ENCODE measurements around the gene PDE6B. TPM values are rescaled to one million over a fixed set of nuclear protein-coding genes. Genes with fewer than 3 reads are reported as not detected.
A peak's percentile ranks its signal among the peaks of the same experiment; 100 is the strongest.

Gene PDE6B
- total RNA-seq, 5 donors from 2014 or later (not counting 1 experiment from before 2014, with no cell fraction given), result 14.2 to 21.7 (median 19.8) TPM

- Mint-ChIP-seq H3K36me3 (no peaks in the 10 kb centered on the region), H3K4me3 (no peak overlapping the region), H3K4me1 (peaks cover 6 to 8% (median 8%) of the 10 kb centered on the region in 3 donors), H3K27ac (no peak overlapping the region), H3K27me3 (peaks cover 37 to 44% of the 10 kb centered on the region in 2 donors), H3K9me3 (no peaks in the 10 kb centered on the region)
- 65% methylated on average over 7 of the region's 11 CpGs for WGBS (ENCODE audit: insufficient coverage)
- H3K27ac ChIP-seq (ENCODE audit: low read length), result no peak overlapping the region
- H3K36me3 ChIP-seq (ENCODE audit: control insufficient read depth in 2 of 2, extremely low read depth in 1 of 2, insufficient read depth in 1 of 2, low read length in 1 of 2), result no peaks in the 10 kb centered on the region
- no peaks in the 10 kb centered on the region for H3K9me3 ChIP-seq
- ChIA-PET CTCF (no interaction called here), POLR2A (interaction anchor here in 1 of 2 donors (0.6 kb wide), 1 partner anchor 520 kb away, joined by 3 read pairs; no protein-coding TSS in a partner anchor)
- ATAC-seq (replicated peaks in 1 of 4) (no peak), DNase-seq (no peak)
- H3K4me1 ChIP-seq (ENCODE audit: control insufficient read depth in 1 of 2, extremely low read depth in 1 of 2, insufficient read depth in 2 of 2, low read length in 2 of 2), result peaks cover 0 to 5% of the 10 kb centered on the region in 2 experiments
- H3K27me3 ChIP-seq (replicated peaks in 1 of 2; ENCODE audit: control insufficient read depth in 2 of 2, extremely low read depth in 1 of 2, insufficient read depth in 2 of 2, low read length in 1 of 2), result peaks cover 0 to 42% of the 10 kb centered on the region in 2 experiments
- no peak overlapping the region for H3K4me3 ChIP-seq (ENCODE audit: control insufficient read depth in 1 of 2, extremely low read depth in 1 of 2, low read length in 1 of 2)
Measured at GRCh38 chr4:600850-601515, 24.4 kb upstream of the PDE6B start.

- ATAC-seq (replicated peaks in 1 of 4), result no peak
Measured at GRCh38 chr4:601612-602558, 23.5 kb upstream of the PDE6B start.

GRCh38 chr4:602559-602942, 22.8 kb upstream of the PDE6B start:
- Mint-ChIP-seq H3K4me3 (no peak overlapping the region), H3K36me3 (no peaks in the 10 kb centered on the region), H3K4me1 (peaks cover 6 to 8% (median 8%) of the 10 kb centered on the region in 3 donors), H3K9me3 (no peaks in the 10 kb centered on the region), H3K27me3 (peaks cover 27 to 39% of the 10 kb centered on the region in 2 donors), H3K27ac (no peak overlapping the region)
- DNase-seq (peak in 30 of 35 experiments; percentile 10 to 57 (median 30)), ATAC-seq (replicated peaks in 1 of 4) (peak in 2 of 4 experiments; percentile 43 to 55)
- 29% methylated on average over 5 of the region's 8 CpGs for WGBS (ENCODE audit: insufficient coverage)
- Histone ChIP-seq H3K27ac (ENCODE audit: low read length) (no peak overlapping the region), H3K27me3 (replicated peaks in 1 of 2; ENCODE audit: control insufficient read depth in 2 of 2, extremely low read depth in 1 of 2, insufficient read depth in 2 of 2, low read length in 1 of 2) (peaks cover 0 to 48% of the 10 kb centered on the region in 2 experiments), H3K4me3 (ENCODE audit: control insufficient read depth in 1 of 2, extremely low read depth in 1 of 2, low read length in 1 of 2) (no peak overlapping the region), H3K36me3 (ENCODE audit: control insufficient read depth in 2 of 2, extremely low read depth in 1 of 2, insufficient read depth in 1 of 2, low read length in 1 of 2) (no peaks in the 10 kb centered on the region), H3K9me3 (no peaks in the 10 kb centered on the region), H3K4me1 (ENCODE audit: control insufficient read depth in 1 of 2, extremely low read depth in 1 of 2, insufficient read depth in 2 of 2, low read length in 2 of 2) (peaks cover 0 to 5% of the 10 kb centered on the region in 2 experiments)
- CTCF ChIA-PET, result no interaction called here
- POLR2A ChIA-PET, result no interaction called here

More at GRCh38 chr4:601612-602558, 23.5 kb upstream of the PDE6B start:
- Histone ChIP-seq H3K9me3 (no peaks in the 10 kb centered on the region), H3K27ac (ENCODE audit: low read length) (no peak overlapping the region), H3K36me3 (ENCODE audit: control insufficient read depth in 2 of 2, extremely low read depth in 1 of 2, insufficient read depth in 1 of 2, low read length in 1 of 2) (no peaks in the 10 kb centered on the region), H3K27me3 (replicated peaks in 1 of 2; ENCODE audit: control insufficient read depth in 2 of 2, extremely low read depth in 1 of 2, insufficient read depth in 2 of 2, low read length in 1 of 2) (peaks cover 0 to 47% of the 10 kb centered on the region in 2 experiments), H3K4me3 (ENCODE audit: control insufficient read depth in 1 of 2, extremely low read depth in 1 of 2, low read length in 1 of 2) (no peak overlapping the region), H3K4me1 (ENCODE audit: control insufficient read depth in 1 of 2, extremely low read depth in 1 of 2, insufficient read depth in 2 of 2, low read length in 2 of 2) (peaks cover 0 to 5% of the 10 kb centered on the region in 2 experiments)
- POLR2A ChIA-PET, result interaction anchor here in 1 of 2 donors (0.6 kb wide), 1 partner anchor 519 kb away, joined by 3 read pairs; no protein-coding TSS in a partner anchor
- no peak overlapping the region for H3K4me3 Mint-ChIP-seq
- H3K27ac Mint-ChIP-seq, result no peak overlapping the region
- 86% methylated on average over 21 of the region's 24 CpGs for WGBS (ENCODE audit: insufficient coverage)
- no peak for DNase-seq
- H3K36me3 Mint-ChIP-seq, result no peaks in the 10 kb centered on the region
- no peaks in the 10 kb centered on the region for H3K9me3 Mint-ChIP-seq
- H3K4me1 Mint-ChIP-seq, result peaks cover 6 to 8% (median 8%) of the 10 kb centered on the region in 3 donors
- H3K27me3 Mint-ChIP-seq, result peaks cover 32 to 41% of the 10 kb centered on the region in 2 donors
- CTCF ChIA-PET, result no interaction called here

DNA sequence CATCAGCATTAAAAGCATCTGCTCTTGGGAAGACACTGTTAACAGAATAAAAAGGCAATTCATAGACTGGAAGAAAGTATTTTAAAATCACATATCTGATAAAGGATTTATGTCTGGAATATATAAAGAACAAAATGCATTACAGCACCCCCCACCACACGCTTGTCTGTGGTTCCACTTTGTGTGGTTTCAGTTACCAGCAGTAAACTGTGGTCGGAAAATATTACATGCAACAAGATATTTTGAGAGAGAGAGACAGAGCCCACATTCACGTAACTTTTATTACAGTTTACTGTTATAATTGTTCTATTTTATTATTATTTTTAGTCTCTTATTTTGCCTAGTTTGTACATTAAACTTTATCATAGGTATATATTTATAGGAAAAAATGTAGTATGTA, 21.2 kb upstream of the PDE6B start:
- H3K4me3 ChIP-seq (ENCODE audit: control insufficient read depth in 1 of 2, extremely low read depth in 1 of 2, low read length in 1 of 2), result no peak overlapping the region
- WGBS (ENCODE audit: insufficient coverage), result no CpG with 5 or more reads among the region's 3 CpGs
- H3K27me3 Mint-ChIP-seq, result peaks cover 22 to 40% of the 10 kb centered on the region in 2 donors
- H3K27ac Mint-ChIP-seq, result no peak overlapping the region
- no peak for ATAC-seq (replicated peaks in 1 of 4)
- H3K4me1 ChIP-seq (ENCODE audit: control insufficient read depth in 1 of 2, extremely low read depth in 1 of 2, insufficient read depth in 2 of 2, low read length in 2 of 2), result peaks cover 0 to 5% of the 10 kb centered on the region in 2 experiments
- ChIA-PET CTCF (no interaction called here), POLR2A (no interaction called here)
- peak in 2 of 35 experiments; percentile 1 to 10 for DNase-seq
- no peaks in the 10 kb centered on the region for H3K9me3 Mint-ChIP-seq
- peaks cover 0 to 54% of the 10 kb centered on the region in 2 experiments for H3K27me3 ChIP-seq (replicated peaks in 1 of 2; ENCODE audit: control insufficient read depth in 2 of 2, extremely low read depth in 1 of 2, insufficient read depth in 2 of 2, low read length in 1 of 2)
- H3K4me3 Mint-ChIP-seq, result no peak overlapping the region
- no peak overlapping the region for H3K27ac ChIP-seq (ENCODE audit: low read length)
- no peaks in the 10 kb centered on the region for H3K36me3 ChIP-seq (ENCODE audit: control insufficient read depth in 2 of 2, extremely low read depth in 1 of 2, insufficient read depth in 1 of 2, low read length in 1 of 2)
- peaks cover 6 to 8% (median 8%) of the 10 kb centered on the region in 3 donors for H3K4me1 Mint-ChIP-seq
- no peaks in the 10 kb centered on the region for H3K36me3 Mint-ChIP-seq
- no peaks in the 10 kb centered on the region for H3K9me3 ChIP-seq

GRCh38 chr4:605702-606425, 19.5 kb upstream of the PDE6B start:
- CTCF ChIA-PET, result no interaction called here
- Histone ChIP-seq H3K4me3 (ENCODE audit: control insufficient read depth in 1 of 2, extremely low read depth in 1 of 2, low read length in 1 of 2) (no peak overlapping the region), H3K9me3 (no peaks in the 10 kb centered on the region), H3K36me3 (ENCODE audit: control insufficient read depth in 2 of 2, extremely low read depth in 1 of 2, insufficient read depth in 1 of 2, low read length in 1 of 2) (no peaks in the 10 kb centered on the region), H3K27ac (ENCODE audit: low read length) (no peak overlapping the region), H3K27me3 (replicated peaks in 1 of 2; ENCODE audit: control insufficient read depth in 2 of 2, extremely low read depth in 1 of 2, insufficient read depth in 2 of 2, low read length in 1 of 2) (peaks cover 0 to 50% of the 10 kb centered on the region in 2 experiments), H3K4me1 (ENCODE audit: control insufficient read depth in 1 of 2, extremely low read depth in 1 of 2, insufficient read depth in 2 of 2, low read length in 2 of 2) (peaks cover 0 to 5% of the 10 kb centered on the region in 2 experiments)
- 89% methylated on average over 11 of the region's 17 CpGs for whole genome bisulfite sequencing (ENCODE audit: insufficient coverage)
- Mint-ChIP-seq H3K36me3 (no peaks in the 10 kb centered on the region), H3K4me1 (peaks cover 6 to 8% (median 8%) of the 10 kb centered on the region in 3 donors), H3K27ac (no peak overlapping the region), H3K9me3 (no peaks in the 10 kb centered on the region), H3K4me3 (no peak overlapping the region), H3K27me3 (peaks cover 21 to 38% of the 10 kb centered on the region in 2 donors)
- no peak for DNase-seq
- POLR2A ChIA-PET, result no interaction called here
- ATAC-seq (replicated peaks in 1 of 4), result no peak

DNA sequence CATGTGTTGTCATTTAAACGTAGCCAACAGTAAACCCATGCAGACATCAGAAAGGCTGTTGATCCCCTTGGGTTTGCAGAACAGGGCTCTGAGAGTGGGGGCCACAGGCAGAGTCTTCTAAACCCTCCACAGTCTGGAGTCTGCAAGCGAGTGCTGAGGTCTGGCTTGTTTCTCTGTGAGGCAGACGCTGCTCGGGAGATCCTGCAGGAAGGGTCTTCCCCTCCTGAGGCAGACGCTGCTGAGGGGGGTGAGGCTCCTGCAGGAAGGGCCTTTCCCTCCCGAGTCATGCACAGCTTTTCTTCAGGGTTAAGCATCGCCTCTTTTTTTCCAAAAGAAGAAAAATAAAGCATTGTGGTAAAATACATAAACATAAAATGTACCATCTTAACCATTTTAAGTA, 17.1 kb upstream of the PDE6B start:
- no peaks in the 10 kb centered on the region for H3K36me3 ChIP-seq (ENCODE audit: control insufficient read depth in 2 of 2, extremely low read depth in 1 of 2, insufficient read depth in 1 of 2, low read length in 1 of 2)
- ChIA-PET CTCF (no interaction called here), POLR2A (no interaction called here)
- WGBS (ENCODE audit: insufficient coverage), result 80% methylated on average over 1 of the region's 7 CpGs
- DNase-seq, result no peak
- peaks cover 0 to 46% of the 10 kb centered on the region in 2 experiments for H3K27me3 ChIP-seq (replicated peaks in 1 of 2; ENCODE audit: control insufficient read depth in 2 of 2, extremely low read depth in 1 of 2, insufficient read depth in 2 of 2, low read length in 1 of 2)
- no peaks in the 10 kb centered on the region for H3K36me3 Mint-ChIP-seq
- peaks cover 0 to 3% of the 10 kb centered on the region in 2 experiments for H3K4me1 ChIP-seq (ENCODE audit: control insufficient read depth in 1 of 2, extremely low read depth in 1 of 2, insufficient read depth in 2 of 2, low read length in 2 of 2)
- H3K27ac Mint-ChIP-seq, result no peak overlapping the region
- H3K9me3 ChIP-seq, result no peaks in the 10 kb centered on the region
- H3K4me1 Mint-ChIP-seq, result peaks cover 6 to 8% (median 8%) of the 10 kb centered on the region in 3 donors
- ATAC-seq (replicated peaks in 1 of 4), result no peak
- no peaks in the 10 kb centered on the region for H3K9me3 Mint-ChIP-seq
- H3K4me3 Mint-ChIP-seq, result no peak overlapping the region
- no peak overlapping the region for H3K27ac ChIP-seq (ENCODE audit: low read length)
- no peak overlapping the region for H3K4me3 ChIP-seq (ENCODE audit: control insufficient read depth in 1 of 2, extremely low read depth in 1 of 2, low read length in 1 of 2)
- peaks cover 17 to 28% of the 10 kb centered on the region in 2 donors for H3K27me3 Mint-ChIP-seq

Data from T-cell (primary cell).